T-helper 9 cell (primary cell): ENCODE data around the gene ANK3.
"Not testable (repeated sequence)": the region's sequence is repeated elsewhere in the genome, so short reads cannot be mapped to it uniquely, and the experiment has no call there.

ENCODE experiments used
- DNase-seq: peaks from one replicate; pipeline ENCODE4 v3.0.0-alpha.2; 2020

ANK3 gene

DNA sequence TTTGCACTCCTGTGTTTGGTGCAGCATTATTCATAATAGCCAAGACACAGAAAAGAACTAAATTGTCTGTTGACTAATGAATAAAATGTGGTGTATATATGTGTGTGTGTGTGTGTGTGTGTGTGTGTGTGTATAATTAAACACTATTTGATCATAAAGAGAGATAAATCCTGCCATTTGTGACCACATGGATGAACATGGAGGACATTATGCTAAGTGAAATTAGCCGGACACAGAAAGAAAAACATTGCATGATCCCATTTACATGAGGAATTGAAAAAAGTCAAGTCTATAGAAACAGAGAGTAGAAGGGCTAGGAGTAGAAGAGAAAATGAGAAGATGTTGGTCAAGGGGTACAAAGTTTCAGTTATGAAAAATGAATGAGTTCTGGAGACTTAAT, 85.9 kb downstream of the ANK3 start:
- DNase-seq = no peak

DNA sequence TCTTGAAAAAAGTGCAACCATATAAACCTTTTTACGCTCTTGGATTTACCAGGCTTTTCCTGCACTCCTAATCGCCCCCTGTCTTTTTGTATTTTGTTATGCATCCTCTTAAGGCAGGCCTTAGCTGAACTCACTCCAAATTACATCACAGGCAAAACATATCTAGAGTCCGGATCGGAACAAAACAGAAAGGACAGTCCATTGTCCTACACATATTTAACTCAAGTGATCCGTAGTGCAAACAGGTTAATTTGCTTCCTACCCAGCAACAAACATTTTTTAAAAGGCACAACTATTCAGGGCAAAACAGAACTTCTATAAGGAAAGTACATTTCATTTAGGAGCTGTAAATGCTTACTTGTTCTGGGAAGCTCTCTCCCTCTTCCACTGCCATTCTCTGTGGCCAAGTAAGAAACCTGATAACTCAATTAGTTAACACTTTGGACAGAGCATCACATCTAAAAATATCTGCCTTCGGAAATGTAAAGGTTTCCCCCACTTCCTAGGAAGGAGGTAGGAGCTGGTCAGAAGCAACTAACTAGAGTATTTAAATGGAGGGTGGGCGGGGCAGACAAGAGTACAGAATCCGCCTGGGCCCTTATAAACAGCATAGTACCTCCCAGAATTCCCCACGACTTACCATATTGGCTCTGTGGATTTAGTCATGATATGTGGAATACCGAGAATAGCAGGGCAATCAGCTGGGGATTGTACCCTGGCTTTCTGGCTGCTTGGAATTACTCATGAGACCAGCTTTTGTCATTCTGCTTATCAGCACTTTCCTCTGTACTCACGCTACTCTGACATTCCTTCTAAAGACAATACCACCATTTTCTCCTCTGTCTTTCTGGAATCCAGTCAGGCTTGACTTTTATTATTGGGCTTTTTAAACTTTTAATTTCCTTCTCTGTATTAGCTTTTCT, 89.5 kb downstream of the ANK3 start:
- no peak for DNase-seq

DNA sequence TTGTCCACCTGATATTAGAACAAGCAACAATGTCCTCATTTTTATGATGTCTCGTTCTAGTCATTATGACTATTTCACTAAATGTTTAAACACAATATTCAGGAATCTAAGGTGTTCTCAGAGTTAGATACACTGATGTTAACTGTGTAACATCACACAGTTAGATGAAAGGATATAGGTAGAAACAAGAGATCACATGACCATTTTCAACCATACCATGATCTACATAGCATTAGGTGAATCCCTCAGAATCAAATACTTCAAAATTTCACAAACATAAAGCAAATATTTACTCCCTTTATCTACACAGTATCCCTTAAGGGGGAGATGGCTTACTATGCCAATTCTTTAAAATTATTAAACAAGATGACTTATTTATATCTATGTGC, 90.3 kb downstream of the ANK3 start:
- no peak for DNase-seq

- DNase-seq = no peak
These were observed 91.0 kb downstream of the ANK3 start for GRCh38 chr10:60298408-60299389.

DNA sequence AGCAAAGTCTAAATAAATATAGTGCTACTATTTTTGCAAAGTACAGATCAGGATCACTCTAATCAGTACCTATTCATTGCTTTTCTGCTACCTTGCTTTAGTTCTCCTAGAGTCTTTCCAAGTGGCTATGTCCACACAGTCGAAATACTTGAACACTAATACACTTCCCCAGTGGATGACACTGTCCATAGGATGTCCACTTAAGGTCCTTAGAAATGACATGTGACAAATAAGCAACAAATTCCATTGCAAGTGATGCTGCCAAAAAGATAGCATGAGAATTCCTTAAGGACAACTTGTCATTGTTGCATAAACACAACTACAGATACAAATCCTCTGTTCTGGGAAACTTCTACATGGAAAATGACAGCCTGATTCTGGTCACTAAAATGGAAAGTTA, 93.6 kb downstream of the ANK3 start:
- no peak for DNase-seq

GRCh38 chr10:60295028-60295937, 94.4 kb downstream of the ANK3 start:
- no peak for DNase-seq

DNA sequence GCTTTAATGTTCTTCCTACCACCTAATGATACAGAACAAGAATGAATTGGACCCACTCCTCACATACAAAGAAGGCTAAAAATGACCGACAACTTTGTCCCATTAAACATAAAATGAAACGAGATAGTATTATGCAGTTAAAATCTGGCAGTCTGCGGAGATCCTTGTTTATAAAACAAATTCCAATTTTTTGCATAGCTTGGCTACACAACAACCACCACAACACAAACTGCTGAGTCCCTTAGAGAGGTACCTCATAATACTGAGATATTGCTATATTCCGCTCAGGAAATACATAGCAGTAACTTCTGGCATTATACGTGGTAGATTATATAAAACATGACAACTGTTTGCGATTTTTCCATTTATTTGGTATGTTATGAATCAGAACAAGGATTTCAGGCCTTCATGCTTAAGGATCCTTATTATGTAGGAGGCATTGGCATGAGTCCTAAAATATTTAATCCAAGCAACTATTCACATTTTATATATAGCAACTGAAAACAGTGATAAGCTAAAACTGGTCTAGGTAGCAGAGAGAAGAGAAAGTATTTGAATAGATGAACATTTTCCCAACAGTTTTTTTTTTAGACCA, 96.0 kb downstream of the ANK3 start:
- DNase-seq = no peak

DNA sequence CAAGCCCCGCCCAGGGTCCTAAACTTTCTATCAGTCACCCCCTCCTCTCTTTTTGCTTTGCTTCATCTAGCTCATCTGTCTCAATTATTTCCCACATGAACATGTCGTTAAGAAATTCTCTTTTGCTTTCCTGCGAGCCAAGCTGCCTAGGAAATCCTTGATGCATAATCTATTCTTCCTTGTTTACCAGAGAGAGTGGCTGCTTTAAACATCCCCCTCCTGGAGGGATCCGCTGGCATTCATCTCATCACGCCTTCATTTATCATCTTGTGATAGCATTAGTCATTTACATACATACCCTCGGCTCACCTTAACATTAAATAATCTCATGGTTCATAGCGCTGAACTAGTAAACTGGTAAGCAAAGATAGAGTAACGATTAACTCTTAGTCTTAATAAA, 96.7 kb downstream of the ANK3 start:
- no peak for DNase-seq

- not testable (repeated sequence) for DNase-seq
These were observed 97.1 kb downstream of the ANK3 start for GRCh38 chr10:60292536-60292935.

GRCh38 chr10:60291344-60291930, 98.2 kb downstream of the ANK3 start:
- DNase-seq = no peak

GRCh38 chr10:60290558-60290957, 99.1 kb downstream of the ANK3 start:
- DNase-seq = no peak

- DNase-seq = no peak
These were observed 99.9 kb downstream of the ANK3 start for GRCh38 chr10:60289800-60290199.

GRCh38 chr10:60288256-60288655, 101.4 kb downstream of the ANK3 start:
- DNase-seq = no peak

GRCh38 chr10:60286559-60286958, 103.1 kb downstream of the ANK3 start:
- DNase-seq = no peak

DNA sequence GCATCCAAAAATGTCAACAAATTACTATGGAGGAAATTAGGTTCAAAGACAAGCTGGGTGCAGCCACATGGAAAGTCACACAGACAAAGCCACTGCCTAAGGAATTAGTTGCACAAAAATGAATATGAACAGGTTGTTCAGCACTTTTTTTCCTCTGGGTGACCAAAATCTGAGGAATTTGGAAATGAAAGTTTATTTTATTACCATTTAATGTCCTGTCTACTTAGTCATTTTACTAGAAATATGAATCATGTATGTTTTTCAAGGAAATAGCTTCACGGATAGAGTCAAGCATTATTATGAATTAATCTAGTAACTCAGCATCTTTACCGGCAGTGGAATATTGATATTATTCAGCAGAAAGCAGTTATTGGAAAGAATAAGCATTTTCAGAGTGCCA, 106.3 kb downstream of the ANK3 start:
- DNase-seq = no peak

- no peak for DNase-seq
These were observed 106.8 kb downstream of the ANK3 start for GRCh38 chr10:60282771-60283353.

GRCh38 chr10:60281792-60282353, 107.8 kb downstream of the ANK3 start:
- no peak for DNase-seq

- DNase-seq = no peak
These were observed 108.3 kb downstream of the ANK3 start for GRCh38 chr10:60281331-60281730.

DNA sequence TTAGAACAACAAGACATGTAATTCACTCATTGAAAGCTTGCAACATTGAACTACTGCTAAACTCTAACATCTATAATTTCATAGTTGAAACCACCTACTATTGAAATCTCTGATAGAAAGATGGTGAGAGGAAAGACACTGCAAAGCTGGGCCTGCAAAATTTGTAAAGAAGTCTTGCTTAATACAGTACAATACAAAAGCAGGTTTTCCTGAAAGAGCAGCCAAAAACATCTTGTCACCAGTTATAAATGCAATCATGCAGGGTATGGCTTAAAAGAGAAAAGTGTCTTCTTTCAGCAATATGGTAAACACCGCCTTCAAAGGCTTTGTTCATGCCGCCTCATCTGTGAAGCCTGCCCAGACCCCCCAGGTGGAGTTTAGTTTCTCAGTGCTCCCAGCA, 109.2 kb downstream of the ANK3 start:
- no peak for DNase-seq

DNA sequence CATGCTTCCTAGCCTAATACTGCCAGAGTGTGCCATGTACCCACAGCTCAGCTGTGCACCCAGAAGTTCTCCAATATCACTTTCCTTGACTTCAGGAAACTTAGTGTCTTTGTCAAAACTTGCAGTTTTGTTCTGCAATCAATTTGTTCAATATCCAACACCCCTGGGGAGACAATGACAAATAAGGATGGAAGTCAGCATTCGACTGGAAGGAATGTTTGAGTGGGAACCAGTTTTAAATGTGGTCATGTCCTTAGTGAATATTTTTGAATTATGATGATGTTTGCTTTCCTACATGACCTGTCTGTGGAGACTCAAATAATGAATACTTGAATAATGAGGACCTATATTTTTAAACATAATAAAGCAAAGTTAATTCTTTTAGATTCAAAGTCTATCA, 112.0 kb downstream of the ANK3 start:
- no peak for DNase-seq

GRCh38 chr10:60276232-60276631, 113.4 kb downstream of the ANK3 start:
- no peak for DNase-seq
